ENCODE measurements around the gene RASL12.

DNA sequence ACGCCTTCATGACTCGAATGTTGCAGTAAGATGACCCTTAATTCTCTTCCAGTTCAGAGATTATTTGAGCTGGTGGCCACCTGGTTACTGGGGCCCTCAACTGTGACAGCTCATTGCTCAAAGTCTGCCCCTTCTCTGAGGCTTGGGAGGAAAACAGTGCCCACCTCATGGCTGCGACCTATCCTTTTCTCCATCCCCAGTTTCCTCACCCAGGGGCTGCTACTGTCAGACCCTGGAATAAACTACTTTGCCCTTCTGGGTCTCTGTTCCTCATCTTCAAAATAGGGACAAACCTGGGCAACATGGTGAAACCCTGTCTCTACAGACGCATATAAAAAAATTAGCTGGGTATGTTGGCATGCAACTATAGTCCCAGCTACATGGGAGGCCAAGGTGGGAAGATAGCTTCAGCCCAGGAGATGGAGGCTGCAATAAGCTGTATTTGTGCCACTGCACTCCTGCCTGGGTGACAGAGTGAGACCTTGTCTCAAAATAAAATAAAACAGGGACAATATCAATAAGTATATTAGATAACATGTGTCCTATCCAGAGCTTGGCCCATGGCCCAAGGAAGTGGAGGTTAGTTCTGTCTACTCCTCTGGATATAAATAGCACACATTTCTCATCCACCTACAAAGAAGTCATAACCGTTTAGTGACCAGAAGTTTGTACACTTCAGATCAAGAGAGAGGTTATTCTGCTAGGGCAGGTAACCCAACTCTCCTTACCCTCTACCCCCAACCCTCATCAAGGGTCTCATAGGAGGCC lies 2.2 kb upstream of the RASL12 start:
- TF ChIP-seq EP300 (IDR thresholded peaks at IDR 0.05) = no peak
- TF ChIP-seq, protein P1, sequence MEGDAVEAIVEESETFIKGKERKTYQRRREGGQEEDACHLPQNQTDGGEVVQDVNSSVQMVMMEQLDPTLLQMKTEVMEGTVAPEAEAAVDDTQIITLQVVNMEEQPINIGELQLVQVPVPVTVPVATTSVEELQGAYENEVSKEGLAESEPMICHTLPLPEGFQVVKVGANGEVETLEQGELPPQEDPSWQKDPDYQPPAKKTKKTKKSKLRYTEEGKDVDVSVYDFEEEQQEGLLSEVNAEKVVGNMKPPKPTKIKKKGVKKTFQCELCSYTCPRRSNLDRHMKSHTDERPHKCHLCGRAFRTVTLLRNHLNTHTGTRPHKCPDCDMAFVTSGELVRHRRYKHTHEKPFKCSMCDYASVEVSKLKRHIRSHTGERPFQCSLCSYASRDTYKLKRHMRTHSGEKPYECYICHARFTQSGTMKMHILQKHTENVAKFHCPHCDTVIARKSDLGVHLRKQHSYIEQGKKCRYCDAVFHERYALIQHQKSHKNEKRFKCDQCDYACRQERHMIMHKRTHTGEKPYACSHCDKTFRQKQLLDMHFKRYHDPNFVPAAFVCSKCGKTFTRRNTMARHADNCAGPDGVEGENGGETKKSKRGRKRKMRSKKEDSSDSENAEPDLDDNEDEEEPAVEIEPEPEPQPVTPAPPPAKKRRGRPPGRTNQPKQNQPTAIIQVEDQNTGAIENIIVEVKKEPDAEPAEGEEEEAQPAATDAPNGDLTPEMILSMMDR (IDR thresholded peaks at IDR 0.05) = no peak
